RWPE2 (cell line): Measurements from ENCODE around the gene CCNI.
A peak's percentile ranks its signal among the peaks of the same experiment; 100 is the strongest.

Experiments
- ATAC-seq: fragments of 200-7000 bp; cut with Tn5 transposase; 3 replicates; pipeline ENCODE4 v1.9.1; 2021; ENCODE audit warnings: low read depth
- DNase-seq: peaks from one replicate; pipeline ENCODE4 v3.0.0-alpha.2; 2020; ENCODE audit warnings: low spot score
- H3K27ac ChIP-seq: fragments of 450-650 bp; 2 replicates; pipeline ENCODE4 v1.5.1; 2017; ENCODE audit warnings: mild to moderate bottlenecking; ENCODE audit not compliant: poor library complexity, severe bottlenecking
- H3K27me3 ChIP-seq: fragments of 250-450 bp; sonication (Bioruptor Pico); 2 replicates; pipeline ENCODE4 v1.5.1; 2021; ENCODE audit warnings: mild to moderate bottlenecking, moderate library complexity; ENCODE audit not compliant: insufficient read depth, poor library complexity, severe bottlenecking
- H3K36me3 ChIP-seq: fragments of 250-450 bp; sonication (Bioruptor Pico); 2 replicates; pipeline ENCODE4 v1.5.1; 2020; ENCODE audit warnings: low read depth, mild to moderate bottlenecking, moderate library complexity
- H3K4me1 ChIP-seq: fragments of 250-450 bp; sonication (Bioruptor Pico); 2 replicates; pipeline ENCODE4 v1.5.1; 2021; ENCODE audit warnings: mild to moderate bottlenecking, moderate library complexity; ENCODE audit not compliant: insufficient read depth, poor library complexity, severe bottlenecking
- H3K4me3 ChIP-seq: fragments of 250-450 bp; sonication (Bioruptor Pico); 2 replicates; pipeline ENCODE4 v1.5.1; 2021; ENCODE audit warnings: mild to moderate bottlenecking, moderate library complexity; ENCODE audit not compliant: severe bottlenecking
- H3K9me3 ChIP-seq: fragments of 250-450 bp; sonication (Bioruptor Pico); 2 replicates; pipeline ENCODE4 v1.5.1; 2021; ENCODE audit warnings: mild to moderate bottlenecking, moderate library complexity; ENCODE audit not compliant: severe bottlenecking
- CTCF ChIP-seq: fragments of 450-650 bp; IDR thresholded peaks from one replicate; pipeline ENCODE4 v1.5.1; 2017; ENCODE audit warnings: mild to moderate bottlenecking, moderate library complexity; ENCODE audit not compliant: poor library complexity, severe bottlenecking

Gene CCNI

GRCh38 chr4:77075869-77076799, at the start of gene CCNI:
Gene CCNI (minus strand): TSS chr4:77075989. CDS start chr4:77066362, 9,627 bp downstream.
- H3K9me3 ChIP-seq, result no peaks in the 10 kb centered on the region
- H3K27me3 ChIP-seq, result no peaks in the 10 kb centered on the region
- H3K4me1 ChIP-seq, result peaks cover 25% of the 10 kb centered on the region
- peaks cover 15% of the 10 kb centered on the region for H3K36me3 ChIP-seq
- DNase-seq (peak; percentile 93), ATAC-seq (peak; percentile 58)
- H3K27ac ChIP-seq, result peak within 1 kb of the TSS; percentile 88
- peak within 1 kb of the TSS; percentile 51 for H3K4me3 ChIP-seq
- TF ChIP-seq CTCF, result no peak

- Histone ChIP-seq H3K27ac (no peak overlapping the region), H3K27me3 (no peaks in the 10 kb centered on the region), H3K4me1 (no peaks in the 10 kb centered on the region), H3K36me3 (no peaks in the 10 kb centered on the region), H3K9me3 (no peaks in the 10 kb centered on the region), H3K4me3 (no peak overlapping the region)
- ATAC-seq (no peak), DNase-seq (no peak)
- no peak for TF ChIP-seq CTCF
Measured at GRCh38 chr4:77124576-77124975, 48.8 kb upstream of the CCNI start.

- H3K4me3 ChIP-seq, result no peak overlapping the region
- no peaks in the 10 kb centered on the region for H3K4me1 ChIP-seq
- H3K9me3 ChIP-seq, result no peaks in the 10 kb centered on the region
- DNase-seq, result no peak
- ATAC-seq, result no peak
- H3K27ac ChIP-seq, result no peak overlapping the region
- H3K36me3 ChIP-seq, result no peaks in the 10 kb centered on the region
- no peaks in the 10 kb centered on the region for H3K27me3 ChIP-seq
- no peak for TF ChIP-seq CTCF
Measured at GRCh38 chr4:77123411-77123810, 47.6 kb upstream of the CCNI start.

- Histone ChIP-seq H3K9me3 (no peaks in the 10 kb centered on the region), H3K4me3 (no peak overlapping the region), H3K27ac (no peak overlapping the region), H3K27me3 (no peaks in the 10 kb centered on the region), H3K4me1 (no peaks in the 10 kb centered on the region), H3K36me3 (no peaks in the 10 kb centered on the region)
- DNase-seq (no peak), ATAC-seq (no peak)
- no peak for TF ChIP-seq CTCF
Measured at GRCh38 chr4:77122656-77123055, 46.9 kb upstream of the CCNI start.

- ATAC-seq (no peak), DNase-seq (no peak)
- TF ChIP-seq CTCF, result no peak
- H3K27me3 ChIP-seq, result no peaks in the 10 kb centered on the region
- H3K36me3 ChIP-seq, result no peaks in the 10 kb centered on the region
- H3K27ac ChIP-seq, result no peak overlapping the region
- no peaks in the 10 kb centered on the region for H3K4me1 ChIP-seq
- H3K4me3 ChIP-seq, result no peak overlapping the region
- no peaks in the 10 kb centered on the region for H3K9me3 ChIP-seq
Measured at GRCh38 chr4:77121736-77122240, 46.0 kb upstream of the CCNI start.
